ENCODE measurements around the gene XDH.

- TF ChIP-seq, protein P1, sequence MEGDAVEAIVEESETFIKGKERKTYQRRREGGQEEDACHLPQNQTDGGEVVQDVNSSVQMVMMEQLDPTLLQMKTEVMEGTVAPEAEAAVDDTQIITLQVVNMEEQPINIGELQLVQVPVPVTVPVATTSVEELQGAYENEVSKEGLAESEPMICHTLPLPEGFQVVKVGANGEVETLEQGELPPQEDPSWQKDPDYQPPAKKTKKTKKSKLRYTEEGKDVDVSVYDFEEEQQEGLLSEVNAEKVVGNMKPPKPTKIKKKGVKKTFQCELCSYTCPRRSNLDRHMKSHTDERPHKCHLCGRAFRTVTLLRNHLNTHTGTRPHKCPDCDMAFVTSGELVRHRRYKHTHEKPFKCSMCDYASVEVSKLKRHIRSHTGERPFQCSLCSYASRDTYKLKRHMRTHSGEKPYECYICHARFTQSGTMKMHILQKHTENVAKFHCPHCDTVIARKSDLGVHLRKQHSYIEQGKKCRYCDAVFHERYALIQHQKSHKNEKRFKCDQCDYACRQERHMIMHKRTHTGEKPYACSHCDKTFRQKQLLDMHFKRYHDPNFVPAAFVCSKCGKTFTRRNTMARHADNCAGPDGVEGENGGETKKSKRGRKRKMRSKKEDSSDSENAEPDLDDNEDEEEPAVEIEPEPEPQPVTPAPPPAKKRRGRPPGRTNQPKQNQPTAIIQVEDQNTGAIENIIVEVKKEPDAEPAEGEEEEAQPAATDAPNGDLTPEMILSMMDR (IDR thresholded peaks at IDR 0.05; ENCODE audit: borderline replicate concordance, extremely low read depth, low read length, poor library complexity, severe bottlenecking), result no peak
- TF ChIP-seq EZH2 (IDR thresholded peaks at IDR 0.05; ENCODE audit: borderline replicate concordance, low read depth, low read length, severe bottlenecking), result no peak
Observed at GRCh38 chr2:31335921-31336585, 78.5 kb downstream of the XDH start.

Data from DND-41 (cell line).